ENCODE data around the gene ATAD3B.

Gene ATAD3B

DNA sequence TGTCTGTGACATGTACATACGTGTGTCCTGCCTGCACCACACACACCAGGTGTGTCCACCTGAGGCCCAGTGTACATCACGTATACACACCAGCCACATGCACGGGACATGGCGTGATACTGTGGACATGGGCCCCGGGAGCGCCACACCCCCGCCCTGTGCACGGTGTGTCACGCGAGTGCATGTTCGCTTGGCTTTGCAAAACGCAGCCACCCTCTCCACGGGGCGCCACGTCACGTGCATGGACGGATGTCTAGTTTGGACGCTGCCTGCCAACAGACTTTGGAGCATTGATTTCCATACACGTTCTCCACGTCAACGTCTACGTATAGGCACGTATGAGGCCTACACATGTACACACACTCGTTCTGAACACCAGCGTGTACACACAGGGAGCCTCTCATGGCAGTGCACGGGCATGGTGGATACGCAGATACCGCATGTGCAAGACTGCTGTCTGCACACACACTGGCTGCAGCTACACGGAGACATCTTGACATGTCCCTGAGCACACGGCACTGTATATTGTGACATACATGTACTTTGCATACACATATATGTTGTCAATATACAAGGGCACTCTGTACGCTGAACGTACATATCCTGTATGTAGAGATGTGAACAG lies 66.2 kb downstream of the ATAD3B start:
- Histone ChIP-seq H3K4me2 (ENCODE audit: low read length) (no peak overlapping the region), H4K20me1 (ENCODE audit: insufficient read depth, low read length) (no peaks in the 10 kb centered on the region), H3K36me3 (replicated peaks; ENCODE audit: low read depth, low read length) (no peaks in the 10 kb centered on the region), H3K27ac (ENCODE audit: low read length) (no peak overlapping the region), H3K27me3 (ENCODE audit: low read depth, low read length) (no peaks in the 10 kb centered on the region), H3K9ac (ENCODE audit: low read length) (no peak overlapping the region), H3K9me3 (ENCODE audit: insufficient read depth, low read length) (no peaks in the 10 kb centered on the region), H2AFZ (ENCODE audit: low read depth, low read length) (no peak overlapping the region), H3K79me2 (ENCODE audit: low read length) (no peaks in the 10 kb centered on the region), H3K4me1 (ENCODE audit: low read length) (no peaks in the 10 kb centered on the region), H3K4me3 (ENCODE audit: low read length) (no peak overlapping the region)
- no peak for TF ChIP-seq EZH2phosphoT487 (IDR thresholded peaks at IDR 0.05; ENCODE audit: low read depth)
- TF ChIP-seq, protein P1, sequence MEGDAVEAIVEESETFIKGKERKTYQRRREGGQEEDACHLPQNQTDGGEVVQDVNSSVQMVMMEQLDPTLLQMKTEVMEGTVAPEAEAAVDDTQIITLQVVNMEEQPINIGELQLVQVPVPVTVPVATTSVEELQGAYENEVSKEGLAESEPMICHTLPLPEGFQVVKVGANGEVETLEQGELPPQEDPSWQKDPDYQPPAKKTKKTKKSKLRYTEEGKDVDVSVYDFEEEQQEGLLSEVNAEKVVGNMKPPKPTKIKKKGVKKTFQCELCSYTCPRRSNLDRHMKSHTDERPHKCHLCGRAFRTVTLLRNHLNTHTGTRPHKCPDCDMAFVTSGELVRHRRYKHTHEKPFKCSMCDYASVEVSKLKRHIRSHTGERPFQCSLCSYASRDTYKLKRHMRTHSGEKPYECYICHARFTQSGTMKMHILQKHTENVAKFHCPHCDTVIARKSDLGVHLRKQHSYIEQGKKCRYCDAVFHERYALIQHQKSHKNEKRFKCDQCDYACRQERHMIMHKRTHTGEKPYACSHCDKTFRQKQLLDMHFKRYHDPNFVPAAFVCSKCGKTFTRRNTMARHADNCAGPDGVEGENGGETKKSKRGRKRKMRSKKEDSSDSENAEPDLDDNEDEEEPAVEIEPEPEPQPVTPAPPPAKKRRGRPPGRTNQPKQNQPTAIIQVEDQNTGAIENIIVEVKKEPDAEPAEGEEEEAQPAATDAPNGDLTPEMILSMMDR (IDR thresholded peaks at IDR 0.05; ENCODE audit: low read depth, low read length), result no peak

DNA sequence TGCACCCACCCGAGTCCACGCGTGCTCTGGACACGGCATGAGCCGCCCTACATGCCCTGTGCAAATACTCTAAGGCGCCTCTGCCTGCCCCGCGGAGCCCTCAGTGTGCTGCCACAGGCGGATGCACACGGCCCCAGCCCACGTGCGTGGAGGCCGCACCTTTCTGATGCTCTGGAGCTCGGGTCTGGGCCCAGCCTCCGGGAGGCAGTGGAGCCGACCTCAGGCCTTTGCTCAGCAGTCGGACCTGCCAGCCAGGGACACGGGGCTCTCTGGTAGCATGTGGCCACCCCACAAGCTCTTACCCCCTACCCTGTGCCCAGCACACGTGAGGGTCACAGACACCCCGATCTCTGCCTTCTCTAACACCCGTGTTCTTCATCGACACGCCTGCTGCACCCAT lies 66.8 kb downstream of the ATAD3B start:
- no peak overlapping the region for H3K4me3 ChIP-seq (ENCODE audit: low read length)
- no peaks in the 10 kb centered on the region for H4K20me1 ChIP-seq (ENCODE audit: insufficient read depth, low read length)
- no peaks in the 10 kb centered on the region for H3K79me2 ChIP-seq (ENCODE audit: low read length)
- no peak for TF ChIP-seq EZH2phosphoT487 (IDR thresholded peaks at IDR 0.05; ENCODE audit: low read depth)
- TF ChIP-seq, protein P1 (IDR thresholded peaks at IDR 0.05; ENCODE audit: low read depth, low read length), result no peak
- H3K27ac ChIP-seq (ENCODE audit: low read length), result no peak overlapping the region
- no peaks in the 10 kb centered on the region for H3K4me1 ChIP-seq (ENCODE audit: low read length)
- no peaks in the 10 kb centered on the region for H3K9me3 ChIP-seq (ENCODE audit: insufficient read depth, low read length)
- H3K27me3 ChIP-seq (ENCODE audit: low read depth, low read length), result no peaks in the 10 kb centered on the region
- no peak overlapping the region for H2AFZ ChIP-seq (ENCODE audit: low read depth, low read length)
- no peak overlapping the region for H3K4me2 ChIP-seq (ENCODE audit: low read length)
- no peaks in the 10 kb centered on the region for H3K36me3 ChIP-seq (replicated peaks; ENCODE audit: low read depth, low read length)
- no peak overlapping the region for H3K9ac ChIP-seq (ENCODE audit: low read length)

DNA sequence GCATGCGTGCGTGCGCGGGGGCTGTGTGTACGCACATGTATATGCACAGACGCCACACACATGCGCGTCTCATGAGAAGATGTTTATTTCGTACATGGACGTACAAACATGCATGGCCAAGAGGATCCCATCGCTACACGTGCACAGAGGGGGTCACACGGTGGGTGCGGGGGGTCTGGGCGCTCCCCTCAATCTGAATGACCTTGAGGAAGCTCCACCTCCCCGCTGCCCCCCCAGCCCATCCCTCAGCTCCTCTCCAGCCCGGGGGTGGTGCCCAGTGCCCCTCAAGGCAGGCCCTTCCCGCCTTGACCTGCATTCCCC lies 67.4 kb downstream of the ATAD3B start:
- Histone ChIP-seq H3K9me3 (ENCODE audit: insufficient read depth, low read length) (no peaks in the 10 kb centered on the region), H3K36me3 (replicated peaks; ENCODE audit: low read depth, low read length) (no peaks in the 10 kb centered on the region), H3K27ac (ENCODE audit: low read length) (no peak overlapping the region), H2AFZ (ENCODE audit: low read depth, low read length) (no peak overlapping the region), H4K20me1 (ENCODE audit: insufficient read depth, low read length) (no peaks in the 10 kb centered on the region), H3K27me3 (ENCODE audit: low read depth, low read length) (no peaks in the 10 kb centered on the region), H3K4me1 (ENCODE audit: low read length) (no peaks in the 10 kb centered on the region), H3K4me3 (ENCODE audit: low read length) (no peak overlapping the region), H3K79me2 (ENCODE audit: low read length) (no peaks in the 10 kb centered on the region), H3K4me2 (ENCODE audit: low read length) (no peak overlapping the region), H3K9ac (ENCODE audit: low read length) (no peak overlapping the region)
- TF ChIP-seq, protein P1 (IDR thresholded peaks at IDR 0.05; ENCODE audit: low read depth, low read length), result no peak
- no peak for TF ChIP-seq EZH2phosphoT487 (IDR thresholded peaks at IDR 0.05; ENCODE audit: low read depth)

DNA sequence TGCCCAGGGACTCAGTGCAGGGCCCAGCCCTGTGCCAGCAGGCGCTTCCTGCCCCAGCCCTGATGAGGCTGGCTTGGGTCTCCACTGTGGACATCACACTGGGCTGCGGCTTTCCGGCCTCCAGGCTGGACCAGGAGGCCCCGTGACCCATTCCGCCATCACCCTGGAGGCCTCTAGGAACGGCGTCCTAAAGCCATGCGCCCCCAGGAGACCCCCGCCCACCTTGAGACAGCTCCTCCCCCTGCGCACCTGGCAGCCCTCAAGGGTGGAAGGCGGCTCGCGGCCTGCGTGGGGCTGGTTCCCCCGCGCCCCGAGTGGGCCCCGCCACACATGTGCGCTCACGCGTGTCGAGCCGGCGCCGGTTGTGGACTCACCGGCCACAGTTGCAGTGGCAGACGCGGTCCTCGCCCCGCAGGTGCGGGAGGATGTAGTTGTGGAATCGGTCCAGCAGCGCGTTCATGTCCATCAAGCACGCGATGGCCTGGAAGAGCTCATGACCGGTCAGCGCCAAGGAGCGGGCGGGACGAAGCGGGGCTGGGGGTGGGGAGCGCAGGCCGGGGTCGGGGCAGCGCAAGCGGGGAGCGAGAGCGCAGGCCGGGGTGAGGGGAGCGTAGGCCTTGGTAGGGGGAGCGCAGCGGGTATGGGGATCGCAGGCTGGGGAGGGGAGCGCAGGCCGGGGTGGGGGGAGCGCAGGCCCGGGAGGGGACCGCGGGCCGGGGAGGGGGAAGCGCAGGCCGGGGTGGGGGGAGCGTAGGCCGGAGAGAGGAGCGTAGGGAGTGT lies 67.9 kb downstream of the ATAD3B start:
- Histone ChIP-seq H3K4me2 (ENCODE audit: low read length) (no peak overlapping the region), H3K36me3 (replicated peaks; ENCODE audit: low read depth, low read length) (no peaks in the 10 kb centered on the region), H3K27ac (ENCODE audit: low read length) (no peak overlapping the region), H3K4me3 (ENCODE audit: low read length) (no peak overlapping the region), H3K9ac (ENCODE audit: low read length) (no peak overlapping the region), H3K79me2 (ENCODE audit: low read length) (no peaks in the 10 kb centered on the region), H3K9me3 (ENCODE audit: insufficient read depth, low read length) (no peaks in the 10 kb centered on the region), H2AFZ (ENCODE audit: low read depth, low read length) (no peak overlapping the region), H4K20me1 (ENCODE audit: insufficient read depth, low read length) (no peaks in the 10 kb centered on the region), H3K27me3 (ENCODE audit: low read depth, low read length) (no peaks in the 10 kb centered on the region), H3K4me1 (ENCODE audit: low read length) (no peaks in the 10 kb centered on the region)
- TF ChIP-seq, protein P1 (IDR thresholded peaks at IDR 0.05; ENCODE audit: low read depth, low read length), result no peak
- no peak for TF ChIP-seq EZH2phosphoT487 (IDR thresholded peaks at IDR 0.05; ENCODE audit: low read depth)
